Measurements from ENCODE around the gene RAE1.

- no peak for TF ChIP-seq CTCF (IDR thresholded peaks at IDR 0.05)
- TF ChIP-seq POLR2A (IDR thresholded peaks at IDR 0.05), result no peak
Measured at GRCh38 chr20:57408536-57409233, 57.6 kb downstream of the RAE1 start.

All from breast epithelium (tissue), 3 donors.